Body of pancreas (tissue), 4 donors: ENCODE data around the gene TBRG1. TPM values are rescaled to one million over a fixed set of nuclear protein-coding genes. Genes with fewer than 3 reads are reported as not detected.
A peak's percentile ranks its signal among the peaks of the same experiment; 100 is the strongest.

Experiments
- ATAC-seq: fragments of 150-250 bp; one replicate; pipeline ENCODE4 v1.9.1; 2016
- DNase-seq, 4 donors: peaks; one replicate each; pipeline ENCODE4 v3.0.0-alpha.2; 2019
- H3K27ac ChIP-seq, 4 donors: fragments of 200-600 bp; sonication (generic); 1 replicate in 3 of 4; 2 replicates in 1 of 4; pipeline versions ENCODE4 v1.5.1 to v1.6.1; 2016 to 2019; ENCODE audit warnings: mild to moderate bottlenecking in 1 of 4, mixed read lengths in 1 of 4, moderate library complexity in 1 of 4
- H3K27me3 ChIP-seq, 2 donors: fragments of 200-600 bp; sonication (generic); one replicate each; pipeline ENCODE4 v1.6.0; 2016; ENCODE audit warnings: mild to moderate bottlenecking in 1 of 2
- H3K36me3 ChIP-seq, 2 donors: fragments of 200-600 bp; sonication (generic); replicated peaks in 1 of 2; 2 replicates each; pipeline ENCODE4 v1.5.1; 2016; ENCODE audit warnings: low read depth in 2 of 2; ENCODE audit not compliant: insufficient read depth in 1 of 2
- H3K4me1 ChIP-seq: fragments of 200-600 bp; sonication (generic); one replicate; pipeline ENCODE4 v1.6.0; 2016
- H3K4me3 ChIP-seq, 2 donors: fragments of 200-600 bp; sonication (generic); 1 replicate in 1 of 2; 2 replicates in 1 of 2; pipeline ENCODE4 v1.5.1; 2016 to 2019
- H3K9me3 ChIP-seq, 3 donors: fragments of 200-600 bp; sonication (generic); 1 replicate in 2 of 3; 2 replicates in 1 of 3; pipeline ENCODE4 v1.5.1; 2016
- CTCF ChIP-seq, 7 experiments: fragments of 450-650 bp in 4 of 7; fragments of 200-600 bp in 3 of 7; sonication (generic) in 3 of 7; IDR thresholded peaks; one replicate each; pipeline ENCODE4 v1.5.1; 2016 to 2019; ENCODE audit warnings: antibody characterized with exemption in 7 of 7
- POLR2A ChIP-seq, 3 donors: fragments of 450-650 bp; IDR thresholded peaks; one replicate each; pipeline ENCODE4 v1.6.1; 2016; ENCODE audit warnings: antibody characterized with exemption in 3 of 3, mild to moderate bottlenecking in 2 of 3
- WGBS, 2 donors: methylation state at CpG; one replicate each; pipeline ENCODE4 v1.1.5; 2017; 5-methylcytosine and 5-hydroxymethylcytosine counted together
- intact Hi-C: fragments of 100-400 bp; cut with DNase I; formaldehyde crosslinking; loops from one replicate; pipeline ENCODE4 v1.15.1; 2023
- total RNA-seq, 2 donors: library from RNA; depleted of rRNA; stranded (reverse); fragments of >200 nt; gene quantifications; one replicate each; pipeline ENCODE4 v1.1.0, GENCODE V29; 2016

The TBRG1 gene
- total RNA-seq, 2 donors from 2014 or later: 18.9 to 23.4 TPM

DNA sequence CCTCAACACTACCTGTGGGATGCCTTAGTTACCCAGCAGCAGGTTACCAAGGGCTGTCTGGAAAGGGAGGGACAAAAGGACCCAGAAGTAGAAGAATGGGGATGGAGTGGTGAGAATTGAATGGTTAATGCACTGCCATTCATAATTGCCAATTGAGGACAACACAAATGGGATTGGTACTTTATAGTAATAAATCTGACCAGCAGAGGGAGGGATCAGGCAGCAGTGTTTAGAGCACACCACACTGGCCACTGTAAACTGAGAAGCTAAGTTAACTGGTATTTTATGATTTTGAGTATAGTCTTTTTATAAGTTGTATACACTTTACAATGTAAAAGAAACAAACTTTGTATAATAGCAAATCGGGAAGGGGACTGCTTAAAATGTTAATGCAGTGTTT is 10.7 kb downstream of the TBRG1 start:
- Histone ChIP-seq H3K27ac (no peak overlapping the region), H3K4me1 (no peaks in the 10 kb centered on the region), H3K27me3 (no peaks in the 10 kb centered on the region), H3K9me3 (no peaks in the 10 kb centered on the region), H3K36me3 (peaks cover 10 to 34% of the 10 kb centered on the region in 2 donors), H3K4me3 (no peak overlapping the region)
- peak in 1 of 7 experiments; percentile 7 for TF ChIP-seq CTCF (IDR thresholded peaks at IDR 0.05)
- TF ChIP-seq POLR2A (IDR thresholded peaks at IDR 0.05): no peak
- no peak for ATAC-seq
- 85 to 93% methylated on average over 1 of the region's 1 CpG for WGBS, 2 donors
- intact Hi-C loops: no loop called here
- DNase-seq: no peak

GRCh38 chr11:124635932-124636331 is 13.3 kb downstream of the TBRG1 start:
- no peak for ATAC-seq
- H3K36me3 ChIP-seq: peaks cover 10 to 26% of the 10 kb centered on the region in 2 donors
- H3K27me3 ChIP-seq: no peaks in the 10 kb centered on the region
- no peak for TF ChIP-seq CTCF (IDR thresholded peaks at IDR 0.05)
- no peak for TF ChIP-seq POLR2A (IDR thresholded peaks at IDR 0.05)
- intact Hi-C loops: no loop called here
- no peaks in the 10 kb centered on the region for H3K9me3 ChIP-seq
- 58 to 67% methylated on average over 3 of the region's 3 CpGs for WGBS, 2 donors
- DNase-seq: no peak
- H3K27ac ChIP-seq: no peak overlapping the region
- H3K4me1 ChIP-seq: no peaks in the 10 kb centered on the region
- no peak overlapping the region for H3K4me3 ChIP-seq

DNA sequence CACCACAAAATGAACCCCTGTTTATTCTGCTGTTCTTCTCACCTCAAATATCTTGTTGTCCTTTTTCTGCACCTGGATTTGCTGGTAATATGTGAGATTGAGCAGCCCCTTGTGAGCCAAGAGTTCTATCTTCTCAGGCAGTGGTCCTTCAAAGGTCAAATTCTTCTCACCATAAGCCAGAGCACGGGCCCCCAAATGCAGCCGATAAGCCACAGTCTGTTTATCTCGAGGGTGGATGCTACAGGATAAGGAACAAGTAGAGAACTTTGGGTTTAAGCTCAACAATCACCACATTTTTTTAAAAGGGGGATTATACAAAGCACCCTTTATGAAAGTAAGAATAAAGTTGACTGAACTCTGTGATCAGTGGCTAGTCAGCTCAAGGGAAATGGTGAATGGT is 15.8 kb downstream of the TBRG1 start:
- H3K9me3 ChIP-seq: no peaks in the 10 kb centered on the region
- no peaks in the 10 kb centered on the region for H3K27me3 ChIP-seq
- H3K4me1 ChIP-seq: no peaks in the 10 kb centered on the region
- intact Hi-C loops: no loop called here
- H3K27ac ChIP-seq: no peak overlapping the region
- no peak for ATAC-seq
- TF ChIP-seq POLR2A (IDR thresholded peaks at IDR 0.05) (no peak), CTCF (IDR thresholded peaks at IDR 0.05) (no peak)
- DNase-seq: no peak
- 78 to 90% methylated on average over 3 of the region's 3 CpGs for WGBS, 2 donors
- H3K4me3 ChIP-seq: no peak overlapping the region
- H3K36me3 ChIP-seq: peaks cover 3 to 8% of the 10 kb centered on the region in 2 donors

- intact Hi-C loops: no loop called here
- H3K36me3 ChIP-seq: peaks cover 0 to 8% of the 10 kb centered on the region in 2 donors
- TF ChIP-seq CTCF (IDR thresholded peaks at IDR 0.05): no peak
- no peak for TF ChIP-seq POLR2A (IDR thresholded peaks at IDR 0.05)
Observed at GRCh38 chr11:124639186-124639585, 16.5 kb downstream of the TBRG1 start.

DNA sequence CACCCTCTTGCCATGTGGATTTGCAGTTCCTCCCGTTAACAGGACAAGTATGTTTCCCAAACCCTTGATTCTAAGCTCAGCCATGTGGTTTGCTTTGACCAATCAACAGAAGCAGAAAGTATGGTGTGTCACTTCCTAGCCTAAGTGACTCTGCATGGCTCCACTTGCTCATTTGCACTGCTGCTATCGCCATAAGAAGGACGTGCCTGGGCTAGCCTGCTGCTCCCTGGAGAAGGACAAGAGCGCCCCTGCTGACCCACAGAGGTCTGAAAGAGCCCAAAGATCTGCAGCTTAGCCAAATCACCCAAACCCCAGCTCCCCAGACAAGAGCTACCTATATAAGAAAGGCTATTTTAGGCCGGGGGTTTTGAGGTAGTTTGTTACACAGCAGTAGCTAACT is 18.0 kb downstream of the TBRG1 start:
- Histone ChIP-seq H3K27ac (no peak overlapping the region), H3K4me1 (peaks cover 7% of the 10 kb centered on the region), H3K4me3 (no peak overlapping the region), H3K27me3 (no peaks in the 10 kb centered on the region), H3K9me3 (no peaks in the 10 kb centered on the region), H3K36me3 (peaks cover 0 to 4% of the 10 kb centered on the region in 2 donors)
- 91 to 92% methylated on average over 5 of the region's 5 CpGs for WGBS, 2 donors
- DNase-seq: no peak
- intact Hi-C loops: loop anchor here (10.0 kb wide), 1 partner anchor 764 kb away; no protein-coding TSS in a partner anchor
- ATAC-seq: no peak
- TF ChIP-seq CTCF (IDR thresholded peaks at IDR 0.05) (no peak), POLR2A (IDR thresholded peaks at IDR 0.05) (no peak)

More at GRCh38 chr11:124639186-124639585, 16.5 kb downstream of the TBRG1 start:
- WGBS, 2 donors: 71 to 76% methylated on average over 1 of the region's 1 CpG
- no peak for ATAC-seq
- Histone ChIP-seq H3K27me3 (no peaks in the 10 kb centered on the region), H3K4me1 (no peaks in the 10 kb centered on the region), H3K9me3 (no peaks in the 10 kb centered on the region), H3K27ac (no peak overlapping the region), H3K4me3 (no peak overlapping the region)
- DNase-seq: no peak
